Keratinocyte (primary cell): ENCODE measurements around the gene CACNA1B. TPM values are rescaled to one million over a fixed set of nuclear protein-coding genes. Genes with fewer than 3 reads are reported as not detected.

Experiments
- DNase-seq: peaks from one replicate; pipeline ENCODE4 v3.0.0-alpha.2; 2011; ENCODE audit warnings: low read depth, missing footprints, low spot score
- FAIRE-seq: peaks from 2 replicates; lab custom pipeline; 2011; peaks lifted over from hg19 to GRCh38; lab: Jason Lieb, UNC
- H2AFZ ChIP-seq: 2 replicates; pipeline ENCODE4 v1.6.0; 2012; ENCODE audit warnings: low read length, control low read depth, inconsistent platforms; ENCODE audit not compliant: control insufficient read depth
- H3K27ac ChIP-seq: 2 replicates; pipeline ENCODE4 v1.5.1; 2011; ENCODE audit warnings: low read length; ENCODE audit not compliant: control insufficient read depth, insufficient read depth
- H3K27me3 ChIP-seq: 3 replicates; pipeline ENCODE4 v1.6.0; 2011; ENCODE audit warnings: low read length; ENCODE audit not compliant: control insufficient read depth, insufficient read depth; ENCODE audit errors: extremely low read depth
- H3K36me3 ChIP-seq, 2 experiments: 2 replicates in 1 of 2; 3 replicates in 1 of 2; pipeline ENCODE4 v1.5.1; 2011; ENCODE audit warnings: low read length in 2 of 2, mild to moderate bottlenecking in 1 of 2; ENCODE audit not compliant: control insufficient read depth in 2 of 2, insufficient read depth in 2 of 2; ENCODE audit errors: extremely low read depth in 1 of 2
- H3K4me1 ChIP-seq: 3 replicates; pipeline ENCODE4 v1.5.1; 2011; ENCODE audit warnings: low read length; ENCODE audit not compliant: control insufficient read depth, insufficient read depth; ENCODE audit errors: extremely low read depth
- H3K4me2 ChIP-seq: 3 replicates; pipeline ENCODE4 v1.6.0; 2011; ENCODE audit warnings: low read depth, low read length; ENCODE audit not compliant: control insufficient read depth, insufficient read depth; ENCODE audit errors: extremely low read depth
- H3K4me3 ChIP-seq, 3 experiments: fragments of 200-600 bp in 1 of 3; sonication (generic) in 1 of 3; 2 replicates in 2 of 3; 3 replicates in 1 of 3; pipeline ENCODE4 v1.5.1; 2011 to 2016; ENCODE audit warnings: low read length in 3 of 3, mild to moderate bottlenecking in 3 of 3, control low read depth in 2 of 3, inconsistent platforms in 1 of 3, low read depth in 1 of 3, mixed read lengths in 1 of 3, mixed run types in 1 of 3, moderate library complexity in 1 of 3; ENCODE audit not compliant: control insufficient read depth in 2 of 3, insufficient read depth in 2 of 3; ENCODE audit errors: extremely low read depth in 1 of 3
- H3K79me2 ChIP-seq: 2 replicates; pipeline ENCODE4 v1.6.0; 2012; ENCODE audit warnings: low read length; ENCODE audit not compliant: control insufficient read depth, insufficient read depth
- H3K9ac ChIP-seq: 3 replicates; pipeline ENCODE4 v1.6.0; 2011; ENCODE audit warnings: low read length; ENCODE audit not compliant: control insufficient read depth, insufficient read depth; ENCODE audit errors: extremely low read depth
- H3K9me1 ChIP-seq: 3 replicates; pipeline ENCODE4 v1.6.0; 2011; ENCODE audit warnings: low read length; ENCODE audit not compliant: control insufficient read depth, insufficient read depth; ENCODE audit errors: extremely low read depth
- H3K9me3 ChIP-seq: 2 replicates; pipeline ENCODE4 v1.5.1; 2012; ENCODE audit warnings: low read depth, low read length; ENCODE audit not compliant: control insufficient read depth
- H4K20me1 ChIP-seq: 3 replicates; pipeline ENCODE4 v1.6.0; 2011; ENCODE audit warnings: low read length; ENCODE audit not compliant: control insufficient read depth, insufficient read depth; ENCODE audit errors: extremely low read depth
- EZH2 ChIP-seq: IDR thresholded peaks from one replicate; pipeline ENCODE4 v1.6.1; 2012; ENCODE audit warnings: inconsistent platforms, mild to moderate bottlenecking, low read length, moderate library complexity
- dilution Hi-C: fragments of 300-500 bp; cut with MboI; formaldehyde crosslinking; loops from one replicate; pipeline ENCODE4 v1.7.0; 2020; ENCODE audit warnings: low sequenced_read_pairs; ENCODE audit not compliant: extremely low pct_ligation_motif_present
- polyA plus RNA-seq, 5 experiments: library from polyadenylated mRNA; depleted of rRNA in 3 of 5; stranded (reverse) in 3 of 5; stranded (forward) in 1 of 5; unstranded in 1 of 5; fragments of >200 nt; gene quantifications; 1 replicate in 1 of 5; 2 replicates in 3 of 5; 3 replicates in 1 of 5; pipeline versions ENCODE4 v1.2.1 to v1.2.3, GENCODE V29; 2011 to 2012; ENCODE audit warnings: missing spikeins in 2 of 5, low read depth in 1 of 5, low replicate concordance in 1 of 5
- TF ChIP-seq, protein P1 (sequence below), 3 experiments: IDR thresholded peaks in 1 of 3; conservative IDR thresholded peaks in 1 of 3; optimal IDR thresholded peaks in 1 of 3; 2 replicates in 2 of 3; 3 replicates in 1 of 3; pipeline versions ENCODE3 to v1.5.1; 2011; ENCODE audit warnings: low read length in 3 of 3, mild to moderate bottlenecking in 3 of 3, moderate library complexity in 2 of 3, control low read depth in 1 of 3, inconsistent platforms in 1 of 3; ENCODE audit not compliant: insufficient read depth in 2 of 3; ENCODE audit errors: extremely low read depth in 1 of 3

Gene CACNA1B
- polyA plus RNA-seq, 1 donor (not counting 4 experiments of a cell fraction or from before 2014, with no cell fraction given), result 0.01 TPM

DNA sequence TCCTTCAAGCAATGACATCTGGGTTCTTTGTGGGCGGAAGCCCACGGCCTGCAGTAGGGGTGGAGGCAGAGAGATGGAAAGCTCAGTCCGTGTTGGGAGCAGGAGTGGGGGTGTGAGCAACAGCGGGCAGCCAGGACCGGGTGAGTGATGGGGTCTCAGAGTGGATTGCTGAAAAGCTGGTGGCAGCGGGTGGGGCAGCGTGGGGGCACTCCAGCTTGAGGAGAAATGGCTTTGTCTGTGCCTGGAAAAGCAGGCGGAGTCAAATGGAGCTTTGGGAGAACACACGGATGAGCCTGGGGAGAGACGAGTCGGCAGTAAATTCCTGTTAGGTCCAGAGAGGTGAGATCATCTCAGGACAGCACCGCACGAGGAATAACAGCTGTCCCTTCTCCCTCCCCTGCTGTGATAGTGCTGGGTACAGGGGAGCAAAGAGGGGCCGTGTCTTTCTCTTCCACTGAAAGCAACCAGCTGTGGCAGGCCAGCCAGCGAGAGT is 42.1 kb downstream of the CACNA1B start:
- Histone ChIP-seq H3K79me2 (no peaks in the 10 kb centered on the region), H3K4me2 (no peak overlapping the region), H3K9ac (no peak overlapping the region), H3K9me1 (no peaks in the 10 kb centered on the region), H3K4me1 (no peaks in the 10 kb centered on the region), H3K27ac (no peak overlapping the region), H3K9me3 (no peaks in the 10 kb centered on the region), H3K27me3 (no peaks in the 10 kb centered on the region), H2AFZ (no peak overlapping the region), H4K20me1 (no peaks in the 10 kb centered on the region), H3K36me3 (no peaks in the 10 kb centered on the region), H3K4me3 (no peak overlapping the region)
- TF ChIP-seq EZH2, result no peak
- TF ChIP-seq, protein P1, sequence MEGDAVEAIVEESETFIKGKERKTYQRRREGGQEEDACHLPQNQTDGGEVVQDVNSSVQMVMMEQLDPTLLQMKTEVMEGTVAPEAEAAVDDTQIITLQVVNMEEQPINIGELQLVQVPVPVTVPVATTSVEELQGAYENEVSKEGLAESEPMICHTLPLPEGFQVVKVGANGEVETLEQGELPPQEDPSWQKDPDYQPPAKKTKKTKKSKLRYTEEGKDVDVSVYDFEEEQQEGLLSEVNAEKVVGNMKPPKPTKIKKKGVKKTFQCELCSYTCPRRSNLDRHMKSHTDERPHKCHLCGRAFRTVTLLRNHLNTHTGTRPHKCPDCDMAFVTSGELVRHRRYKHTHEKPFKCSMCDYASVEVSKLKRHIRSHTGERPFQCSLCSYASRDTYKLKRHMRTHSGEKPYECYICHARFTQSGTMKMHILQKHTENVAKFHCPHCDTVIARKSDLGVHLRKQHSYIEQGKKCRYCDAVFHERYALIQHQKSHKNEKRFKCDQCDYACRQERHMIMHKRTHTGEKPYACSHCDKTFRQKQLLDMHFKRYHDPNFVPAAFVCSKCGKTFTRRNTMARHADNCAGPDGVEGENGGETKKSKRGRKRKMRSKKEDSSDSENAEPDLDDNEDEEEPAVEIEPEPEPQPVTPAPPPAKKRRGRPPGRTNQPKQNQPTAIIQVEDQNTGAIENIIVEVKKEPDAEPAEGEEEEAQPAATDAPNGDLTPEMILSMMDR (optimal IDR thresholded peaks at IDR 0.05 in 1 of 3, IDR thresholded peaks at IDR 0.05 in 1 of 3, conservative IDR thresholded peaks at IDR 0.05 in 1 of 3; ENCODE audit: extremely low read depth in 1 of 3, insufficient read depth in 2 of 3, low read length in 3 of 3), result no peak
- dilution Hi-C loops, result no loop called here
- FAIRE-seq (no peak), DNase-seq (no peak)

DNA sequence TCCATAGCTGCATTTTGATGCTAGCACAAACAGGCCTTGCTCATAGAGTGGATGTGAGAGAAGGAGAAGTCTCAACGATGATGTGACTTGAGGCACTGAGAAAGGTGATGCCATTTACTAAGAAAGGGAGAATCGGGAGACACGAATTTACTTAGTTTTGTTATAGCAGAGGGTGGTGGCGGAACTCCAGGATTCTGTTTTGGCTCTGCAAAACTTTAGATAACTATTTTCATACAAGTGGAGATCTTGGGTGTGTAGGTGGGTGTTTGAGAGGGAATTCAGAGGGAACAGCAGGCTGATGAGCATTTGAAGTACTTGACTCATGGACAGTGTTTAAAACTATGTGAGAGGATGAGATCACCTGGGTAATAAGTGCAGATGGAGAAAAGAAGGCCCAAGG is 43.2 kb downstream of the CACNA1B start:
- no peak overlapping the region for H2AFZ ChIP-seq
- no peak overlapping the region for H3K4me2 ChIP-seq
- no peak for FAIRE-seq
- H3K4me3 ChIP-seq, result no peak overlapping the region
- no peak overlapping the region for H3K9ac ChIP-seq
- H3K36me3 ChIP-seq, result no peaks in the 10 kb centered on the region
- dilution Hi-C loops, result no loop called here
- no peaks in the 10 kb centered on the region for H3K4me1 ChIP-seq
- H3K9me3 ChIP-seq, result no peaks in the 10 kb centered on the region
- H3K9me1 ChIP-seq, result no peaks in the 10 kb centered on the region
- H3K27me3 ChIP-seq, result no peaks in the 10 kb centered on the region
- TF ChIP-seq, protein P1 (optimal IDR thresholded peaks at IDR 0.05 in 1 of 3, IDR thresholded peaks at IDR 0.05 in 1 of 3, conservative IDR thresholded peaks at IDR 0.05 in 1 of 3; ENCODE audit: extremely low read depth in 1 of 3, insufficient read depth in 2 of 3, low read length in 3 of 3), result no peak
- TF ChIP-seq EZH2, result no peak
- no peaks in the 10 kb centered on the region for H3K79me2 ChIP-seq
- no peak for DNase-seq
- H3K27ac ChIP-seq, result no peak overlapping the region
- no peaks in the 10 kb centered on the region for H4K20me1 ChIP-seq
